GM13977 (cell line): ENCODE results near the gene ATF6.
A peak's percentile ranks its signal among the peaks of the same experiment; 100 is the strongest.
"Not testable (repeated sequence)": the region's sequence is repeated elsewhere in the genome, so short reads cannot be mapped to it uniquely, and the experiment has no call there.

ENCODE experiments used
- DNase-seq: peaks from one replicate; pipeline ENCODE4 v3.0.0; 2012; ENCODE audit warnings: low spot score
- in situ Hi-C: fragments of 300-500 bp; cut with MboI; formaldehyde crosslinking; loops from one replicate; pipeline ENCODE4 v1.12.0; 2022; ENCODE audit warnings: low sequenced_read_pairs, low pct_unique_long_range_greater_than_20kb, mixed read lengths, inconsistent platforms; ENCODE audit not compliant: unreplicated experiment
- TF ChIP-seq, protein P1 (sequence below): IDR thresholded peaks from 2 replicates; pipeline ENCODE4 v1.5.1; 2012; ENCODE audit warnings: mild to moderate bottlenecking, control low read depth; ENCODE audit not compliant: insufficient read depth; ENCODE audit errors: extremely low read depth, missing control alignments

ATF6 gene

DNA sequence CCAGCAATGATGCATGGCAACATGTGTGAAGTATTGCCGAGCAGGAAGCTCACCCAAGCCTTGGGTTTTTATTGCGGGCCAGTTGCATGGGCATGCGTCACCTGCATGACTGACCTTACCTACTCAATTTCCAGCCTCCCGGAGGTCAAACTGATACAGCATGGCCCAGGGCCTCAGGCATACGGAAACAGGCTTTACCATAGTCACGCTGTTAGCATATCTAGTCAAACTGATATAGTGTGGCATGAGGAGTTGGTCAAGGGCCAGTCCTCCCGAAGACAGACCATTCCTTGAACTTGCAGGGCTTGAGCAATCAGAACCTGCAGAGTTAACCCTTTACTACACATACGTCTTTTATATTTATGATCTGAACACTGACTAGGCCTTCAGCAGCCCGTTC is 22.9 kb upstream of the ATF6 start:
- no peak for DNase-seq
- in situ Hi-C loops, result loop anchor here (10.0 to 25.0 kb wide), 2 partner anchors 106 to 258 kb away; partner anchors contain the start of gene FCGR3B
- TF ChIP-seq, protein P1, sequence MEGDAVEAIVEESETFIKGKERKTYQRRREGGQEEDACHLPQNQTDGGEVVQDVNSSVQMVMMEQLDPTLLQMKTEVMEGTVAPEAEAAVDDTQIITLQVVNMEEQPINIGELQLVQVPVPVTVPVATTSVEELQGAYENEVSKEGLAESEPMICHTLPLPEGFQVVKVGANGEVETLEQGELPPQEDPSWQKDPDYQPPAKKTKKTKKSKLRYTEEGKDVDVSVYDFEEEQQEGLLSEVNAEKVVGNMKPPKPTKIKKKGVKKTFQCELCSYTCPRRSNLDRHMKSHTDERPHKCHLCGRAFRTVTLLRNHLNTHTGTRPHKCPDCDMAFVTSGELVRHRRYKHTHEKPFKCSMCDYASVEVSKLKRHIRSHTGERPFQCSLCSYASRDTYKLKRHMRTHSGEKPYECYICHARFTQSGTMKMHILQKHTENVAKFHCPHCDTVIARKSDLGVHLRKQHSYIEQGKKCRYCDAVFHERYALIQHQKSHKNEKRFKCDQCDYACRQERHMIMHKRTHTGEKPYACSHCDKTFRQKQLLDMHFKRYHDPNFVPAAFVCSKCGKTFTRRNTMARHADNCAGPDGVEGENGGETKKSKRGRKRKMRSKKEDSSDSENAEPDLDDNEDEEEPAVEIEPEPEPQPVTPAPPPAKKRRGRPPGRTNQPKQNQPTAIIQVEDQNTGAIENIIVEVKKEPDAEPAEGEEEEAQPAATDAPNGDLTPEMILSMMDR, result no peak

DNA sequence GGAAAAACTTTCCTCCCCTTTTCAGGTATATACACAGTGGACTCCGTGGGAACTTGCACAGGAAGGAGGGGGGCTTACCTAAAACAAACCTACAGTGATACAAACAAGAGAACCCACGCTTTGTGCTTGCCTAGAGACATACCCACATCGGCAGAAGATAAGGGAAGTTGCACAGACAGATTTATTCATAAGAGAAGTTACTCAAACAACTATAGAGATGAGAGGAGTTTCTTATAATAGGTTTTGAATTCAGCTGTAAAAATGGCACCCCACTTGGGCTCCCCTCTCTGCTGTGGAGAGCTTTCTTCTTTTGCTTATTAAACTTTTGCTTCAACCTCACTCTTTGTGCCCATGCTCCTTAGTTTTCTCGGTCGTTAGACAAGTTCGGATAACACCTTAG is 18.3 kb upstream of the ATF6 start:
- in situ Hi-C loops, result loop anchor here (10.0 to 25.0 kb wide), 2 partner anchors 110 to 263 kb away; partner anchors contain the start of gene FCGR3B
- DNase-seq, result no peak
- TF ChIP-seq, protein P1, result no peak

DNA sequence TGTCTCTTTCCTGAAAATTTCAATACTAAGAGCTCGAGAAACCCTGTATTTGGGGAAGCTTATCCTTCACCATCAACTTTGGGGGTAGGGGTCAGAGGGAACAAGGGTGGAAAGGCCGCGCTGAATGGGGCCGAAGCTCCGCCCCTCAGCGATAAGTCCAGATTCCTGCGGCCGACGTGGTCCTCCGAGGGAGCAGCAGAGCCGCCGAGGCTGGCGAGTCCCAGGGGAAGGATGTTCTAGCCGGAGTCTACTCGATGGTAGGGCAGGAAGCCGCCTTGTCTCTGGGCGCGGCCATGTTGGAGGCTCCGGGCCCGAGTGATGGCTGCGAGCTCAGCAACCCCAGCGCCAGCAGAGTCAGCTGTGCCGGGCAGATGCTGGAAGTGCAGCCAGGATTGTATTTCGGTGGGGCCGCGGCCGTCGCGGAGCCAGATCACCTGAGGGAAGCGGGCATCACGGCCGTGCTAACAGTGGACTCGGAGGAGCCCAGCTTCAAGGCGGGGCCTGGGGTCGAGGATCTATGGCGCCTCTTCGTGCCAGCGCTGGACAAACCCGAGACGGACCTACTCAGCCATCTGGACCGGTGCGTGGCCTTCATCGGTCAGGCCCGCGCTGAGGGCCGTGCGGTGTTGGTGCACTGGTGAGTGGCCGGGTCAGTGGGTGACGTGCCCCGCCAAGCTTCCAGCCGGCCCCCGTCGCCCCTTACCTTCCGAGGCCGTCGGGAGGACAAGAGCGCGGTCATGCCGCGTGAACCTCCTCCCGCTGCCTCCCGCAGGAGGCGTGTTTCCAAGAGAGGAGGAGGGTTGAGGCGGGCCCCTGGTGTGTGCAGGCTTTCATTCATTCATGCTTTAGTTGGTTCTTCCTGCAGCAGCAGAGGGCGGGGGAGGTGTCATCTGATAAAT is 16.4 kb upstream of the ATF6 start, which contains the start of gene DUSP12:
DUSP12 (plus strand) TSS at position 278 of the 899 bp plus-strand sequence; CDS start at position 294, 16 bp downstream.
- TF ChIP-seq, protein P1, result peak; percentile 56
- peak; percentile 82 for DNase-seq
- in situ Hi-C loops, result loop anchor here (10.0 to 25.0 kb wide), 2 partner anchors 112 to 265 kb away; partner anchors contain the start of gene FCGR3B

DNA sequence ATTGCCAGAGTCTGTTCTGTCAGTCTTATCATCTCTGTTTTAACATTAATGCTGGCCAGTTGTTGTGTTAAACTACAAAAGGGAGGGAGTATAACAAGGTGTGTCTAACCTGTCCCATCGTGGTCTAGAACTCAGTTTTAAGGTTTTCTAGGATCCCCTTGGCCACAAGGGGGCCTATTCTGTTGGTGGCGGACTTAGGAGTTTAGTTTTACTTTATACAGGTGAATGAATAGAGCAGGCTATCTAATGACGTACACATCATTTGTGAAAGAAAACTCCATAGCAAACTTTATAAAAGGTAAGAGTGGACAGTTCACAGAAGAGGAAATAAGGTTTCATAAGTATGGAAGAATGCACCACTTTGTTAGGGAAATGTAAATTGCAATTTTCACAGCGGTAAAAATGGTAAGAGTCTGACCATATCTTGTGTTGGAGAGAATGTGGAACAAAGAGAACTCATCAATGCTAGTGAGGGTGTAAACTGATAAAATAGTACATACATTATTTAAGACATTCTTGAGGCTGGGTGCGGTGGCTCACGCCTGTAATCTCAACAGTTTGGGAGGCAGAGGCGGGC is 2.5 kb upstream of the ATF6 start:
- in situ Hi-C loops, result no loop called here
- peak; percentile 23 for DNase-seq
- TF ChIP-seq, protein P1, result peak; percentile 57

DNA sequence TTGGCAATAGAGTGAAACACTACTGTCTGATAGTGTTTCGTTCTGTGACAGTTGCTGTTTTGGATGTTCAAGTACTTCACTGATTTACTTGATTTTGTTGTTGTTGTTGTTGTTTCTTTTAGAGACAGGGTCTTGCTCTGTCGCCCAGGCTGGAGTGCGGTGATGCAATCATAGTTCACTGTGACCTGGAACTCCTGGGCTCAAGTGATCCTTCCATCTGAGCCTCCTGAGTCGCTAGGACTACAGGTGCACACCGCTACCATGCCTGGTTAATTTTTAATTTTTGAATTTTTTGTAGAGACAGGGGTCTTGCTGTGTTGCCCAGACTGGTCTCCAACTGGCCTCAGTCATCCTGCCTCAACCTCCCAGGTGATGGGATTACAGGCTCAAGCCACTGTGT is 2.3 kb downstream of the ATF6 start:
- in situ Hi-C loops, result no loop called here
- DNase-seq, result no peak
- TF ChIP-seq, protein P1, result no peak

DNA sequence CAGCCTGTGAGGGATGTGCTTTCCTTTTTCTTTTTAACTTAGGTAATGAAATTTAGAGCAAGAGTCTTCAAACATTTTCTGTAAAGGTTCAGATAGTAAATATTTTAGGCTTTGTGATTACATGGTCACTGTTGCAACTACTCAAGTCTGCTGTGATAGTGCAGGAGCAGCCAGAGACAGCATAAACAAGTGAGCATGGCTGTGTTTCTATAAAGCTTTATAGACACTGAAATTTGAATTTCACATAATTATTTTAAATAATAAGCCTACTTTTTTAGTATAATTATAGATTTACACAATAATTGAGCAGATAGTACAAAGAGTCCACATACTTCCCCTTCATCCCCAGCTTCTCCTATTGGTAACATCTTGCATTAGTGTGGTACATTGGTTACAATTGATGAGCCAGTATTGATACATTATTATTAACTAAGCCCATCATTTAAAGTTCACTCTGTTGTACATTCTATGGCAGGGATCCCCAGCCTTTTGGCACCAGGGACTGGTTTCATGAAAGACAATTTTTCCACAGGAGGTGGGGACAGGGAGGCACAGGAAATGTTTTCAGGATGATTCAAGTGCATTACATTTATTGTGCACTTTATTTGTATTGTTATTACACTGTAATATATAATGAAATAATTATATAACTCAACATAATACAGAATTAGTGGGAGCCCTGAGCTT is 3.0 kb downstream of the ATF6 start:
- no peak for DNase-seq
- in situ Hi-C loops, result no loop called here
- TF ChIP-seq, protein P1, result no peak

DNA sequence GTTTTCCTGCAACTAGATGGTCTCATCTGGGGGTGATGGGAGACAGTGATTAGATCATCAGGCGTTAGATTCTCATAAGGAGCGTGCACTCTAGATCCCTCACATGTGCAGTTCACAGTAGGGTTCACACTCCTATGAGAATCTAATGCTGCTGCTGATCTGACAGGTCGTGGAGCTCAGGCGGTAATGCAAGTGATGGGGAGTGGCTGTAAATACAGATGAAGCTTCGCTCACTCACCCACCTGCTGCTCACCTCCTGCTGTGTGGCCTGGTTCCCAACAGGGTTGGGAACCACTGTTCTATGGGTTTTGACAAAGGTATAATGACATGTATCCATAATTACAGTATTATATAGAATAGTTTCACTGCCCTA is 3.5 kb downstream of the ATF6 start:
- DNase-seq, in situ Hi-C loops: not testable (repeated sequence)
